SH-SY5Y (cell line): Measurements from ENCODE around the gene TBC1D8.

Source experiments
- GATA2 ChIP-seq: IDR thresholded peaks from 2 replicates; pipeline ENCODE4 v1.6.1; 2011; ENCODE audit warnings: mild to moderate bottlenecking, low read depth, low read length
- GATA3 ChIP-seq: IDR thresholded peaks from 2 replicates; pipeline ENCODE4 v1.6.1; 2011; ENCODE audit warnings: low read depth, mild to moderate bottlenecking, low read length, moderate library complexity

Gene TBC1D8

DNA sequence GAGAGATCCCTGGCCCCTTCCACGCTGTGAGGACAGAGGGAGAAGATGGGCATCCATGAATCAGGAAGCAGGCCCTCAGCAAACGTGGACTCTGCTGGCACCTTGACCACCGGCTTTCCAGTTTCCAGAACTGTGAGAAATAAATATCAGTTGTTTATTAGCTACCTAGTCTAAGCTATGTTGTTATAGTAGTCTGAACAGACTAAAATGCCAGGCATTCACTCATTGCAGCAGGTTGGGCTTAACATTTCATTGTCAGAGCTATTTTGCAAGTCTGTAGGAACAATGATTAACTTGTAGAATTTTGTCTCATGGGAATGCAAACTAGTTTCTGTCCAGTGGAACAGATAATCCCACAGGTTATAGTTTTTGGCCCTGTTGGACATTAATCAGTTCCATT lies 24.8 kb upstream of the TBC1D8 start:
- no peak for TF ChIP-seq GATA2
- TF ChIP-seq GATA3 = no peak

DNA sequence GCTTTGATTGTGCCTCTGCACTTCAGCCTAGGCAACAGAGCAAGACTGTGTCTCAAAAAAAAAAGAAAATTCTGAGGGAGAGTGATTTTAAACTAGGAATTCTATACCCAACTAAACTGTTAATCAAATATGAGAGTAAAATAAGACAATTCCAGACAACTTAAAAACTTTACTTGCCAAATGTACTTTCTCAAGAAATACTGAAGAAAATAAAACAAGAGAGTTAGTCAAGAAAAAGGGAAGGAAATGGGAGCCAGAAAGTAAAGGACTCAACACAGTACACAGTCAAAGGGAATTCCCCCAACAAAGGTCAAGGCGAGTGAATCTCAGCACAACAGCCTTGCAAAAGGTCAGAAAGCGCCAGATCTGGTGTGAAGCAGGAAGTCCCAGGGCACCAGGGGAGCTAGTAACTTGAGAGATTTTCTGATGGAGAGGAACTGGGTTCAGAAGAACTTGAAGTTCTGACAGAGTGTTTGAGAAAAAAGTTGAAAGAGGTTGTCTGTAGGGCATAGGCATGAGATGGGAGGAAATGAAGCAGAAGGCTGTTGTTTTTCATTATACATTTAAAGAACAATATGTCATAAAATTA lies 22.6 kb upstream of the TBC1D8 start:
- no peak for TF ChIP-seq GATA3

DNA sequence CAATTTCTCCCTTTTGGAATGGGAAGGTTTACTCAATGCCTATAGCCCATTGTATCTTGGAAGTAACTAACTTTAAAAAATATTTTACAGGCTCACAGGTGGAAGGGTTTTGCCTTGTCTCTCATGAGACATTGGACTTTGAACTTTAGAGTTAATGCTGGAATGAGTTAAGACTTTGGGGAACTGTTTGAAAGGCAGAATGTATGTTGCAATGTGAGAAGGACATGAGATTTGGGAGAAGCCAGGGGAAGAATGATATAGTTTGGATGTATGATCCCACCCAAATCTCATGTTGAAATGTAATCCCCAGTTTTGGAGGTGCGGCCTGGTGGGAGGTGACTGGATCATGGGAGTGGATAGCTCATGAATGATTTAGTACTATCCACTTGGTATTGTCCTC lies 17.5 kb upstream of the TBC1D8 start:
- TF ChIP-seq GATA2 (no peak), GATA3 (no peak)

- no peak for TF ChIP-seq GATA2
Measured at GRCh38 chr2:101164021-101164420, 12.8 kb upstream of the TBC1D8 start.

DNA sequence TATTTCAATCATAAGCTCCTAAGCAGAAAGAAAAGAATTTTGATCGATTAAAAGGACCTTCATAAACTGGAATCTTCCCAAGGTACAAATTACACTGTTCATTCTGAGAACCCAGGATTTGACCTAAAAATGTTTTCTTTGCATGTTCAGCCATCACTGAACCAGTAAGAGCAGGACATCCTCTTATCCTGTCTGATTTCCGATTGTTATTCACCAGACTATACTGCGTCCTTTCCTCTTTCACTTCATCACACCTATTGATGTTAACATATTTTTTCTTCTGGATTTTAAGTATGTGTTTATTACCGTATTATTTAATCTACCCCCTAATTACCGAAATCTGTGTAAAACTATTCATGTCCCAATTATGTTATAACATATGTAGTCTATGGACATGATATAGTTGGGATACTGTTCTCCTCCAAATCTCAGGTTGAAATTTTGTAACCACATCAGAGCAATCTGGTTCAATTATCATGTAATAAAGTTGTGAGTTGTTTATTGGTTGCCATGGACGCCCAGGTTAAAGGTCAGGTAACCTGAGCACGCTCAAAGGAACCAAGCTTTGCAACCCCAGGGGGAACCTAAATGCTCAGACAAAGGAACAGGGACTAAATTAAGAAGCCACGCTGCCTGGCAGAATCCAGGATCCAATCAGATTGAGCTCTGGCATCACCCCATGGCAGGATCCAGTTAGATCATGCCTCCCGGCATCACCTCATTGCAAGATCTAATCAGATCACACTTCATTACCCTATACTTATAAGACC lies 11.6 kb upstream of the TBC1D8 start:
- TF ChIP-seq GATA2 (no peak), GATA3 (no peak)

- TF ChIP-seq GATA3 (no peak), GATA2 (no peak)
Measured at GRCh38 chr2:101161658-101162057, 10.5 kb upstream of the TBC1D8 start.

- no peak for TF ChIP-seq GATA2
- TF ChIP-seq GATA3 = no peak
Measured at GRCh38 chr2:101160454-101160853, 9.3 kb upstream of the TBC1D8 start.

- TF ChIP-seq GATA2 (no peak), GATA3 (no peak)
Measured at GRCh38 chr2:101159526-101159925, 8.3 kb upstream of the TBC1D8 start.

DNA sequence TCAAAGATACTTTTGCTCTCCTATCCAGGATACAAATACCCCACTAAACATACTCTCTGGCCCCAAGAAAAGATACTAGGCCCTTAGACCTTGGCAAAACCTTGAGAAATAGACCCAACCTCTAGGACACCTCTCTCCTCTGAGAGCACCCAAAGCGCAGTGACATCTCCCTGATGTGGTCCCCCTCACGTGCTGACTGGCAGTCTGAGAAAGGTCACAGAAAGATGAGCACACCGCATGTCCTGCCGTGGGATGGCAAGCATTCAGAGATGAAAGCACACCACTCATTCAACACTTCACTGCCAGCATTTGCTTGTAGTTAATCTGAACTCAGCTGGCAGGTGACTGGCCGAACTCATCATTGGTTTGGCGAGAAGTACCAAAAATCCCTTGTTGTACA lies 6.1 kb upstream of the TBC1D8 start:
- no peak for TF ChIP-seq GATA3
- no peak for TF ChIP-seq GATA2

- TF ChIP-seq GATA3 (no peak), GATA2 (no peak)
Measured at GRCh38 chr2:101153787-101154186, 2.6 kb upstream of the TBC1D8 start.

DNA sequence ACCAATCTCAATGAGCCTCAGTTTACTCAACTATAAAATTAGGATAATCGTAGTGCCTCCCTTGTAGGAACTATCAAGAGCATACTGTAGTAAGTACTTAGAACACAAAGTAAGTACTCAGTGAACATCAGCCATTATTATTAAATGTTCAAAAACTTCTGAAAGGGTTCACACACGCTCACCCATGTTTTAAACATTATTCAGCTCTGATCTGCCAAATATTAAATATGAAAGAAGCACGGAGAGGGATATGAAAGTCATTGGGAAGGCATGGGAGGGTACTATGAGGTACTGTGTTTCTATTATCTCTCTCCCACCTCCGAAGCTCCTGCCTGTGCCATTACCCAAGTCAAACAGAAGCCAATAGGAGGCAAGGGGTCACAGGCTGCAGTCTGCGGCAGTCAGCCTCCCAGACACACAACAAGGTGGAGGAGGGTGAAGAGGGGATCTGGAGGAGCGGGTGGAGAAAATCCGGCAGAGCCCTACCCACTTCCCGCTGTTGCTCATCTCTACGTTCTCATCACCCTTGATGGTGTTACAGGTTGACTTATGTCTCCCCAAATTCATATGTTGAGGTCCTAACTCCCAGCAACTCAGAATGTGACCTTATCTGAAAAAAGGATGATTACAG lies 2.0 kb upstream of the TBC1D8 start:
- TF ChIP-seq GATA2 = no peak
- no peak for TF ChIP-seq GATA3

- TF ChIP-seq GATA2 = peak; percentile 28; the same call in 1 of the 2 replicates
- no peak for TF ChIP-seq GATA3
Measured at GRCh38 chr2:101152272-101153076, 1.3 kb upstream of the TBC1D8 start.

DNA sequence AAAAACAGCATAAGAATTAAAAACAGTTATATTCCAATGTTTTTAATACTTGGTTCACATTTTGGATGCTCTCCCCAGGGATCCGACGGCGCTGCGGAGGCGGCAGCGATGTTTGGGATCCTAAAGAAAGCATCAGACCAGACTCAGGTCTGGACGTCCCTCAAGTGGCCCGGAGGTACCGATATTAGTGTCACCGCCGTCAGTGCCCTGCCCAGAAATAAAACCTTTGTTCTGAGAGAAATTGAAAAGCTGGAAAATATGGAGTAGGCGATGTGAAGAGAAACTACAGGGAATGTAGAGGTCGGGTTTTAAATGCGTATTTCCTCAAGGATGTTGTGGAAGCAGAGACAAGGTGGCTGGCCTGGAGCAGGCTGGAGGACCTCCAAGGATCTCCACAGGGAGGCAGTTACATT lies 683 bp upstream of the TBC1D8 start:
- TF ChIP-seq GATA2 (no peak), GATA3 (no peak)

GRCh38 chr2:101150306-101151145 lies 656 bp downstream of the TBC1D8 start:
- TF ChIP-seq GATA3 (no peak), GATA2 (no peak)
